Endometrium (tissue), 2 donors: ENCODE results near the gene TCF7L1.

Source experiments
- FAIRE-seq: peaks from 2 replicates; lab custom pipeline; 2012; peaks lifted over from hg19 to GRCh38; lab: Jason Lieb, UNC
- donor health status: control.
- donor health status: control.

The TCF7L1 gene

GRCh38 chr2:85356186-85356585 lies 223.0 kb downstream of the TCF7L1 start:
- FAIRE-seq: no peak

GRCh38 chr2:85357736-85358135 lies 224.5 kb downstream of the TCF7L1 start:
- FAIRE-seq: no peak
